ENCODE data around the gene WDR5.

- TF ChIP-seq POLR2AphosphoS5 (IDR thresholded peaks at IDR 0.05; ENCODE audit: borderline replicate concordance, low read depth, low read length), result no peak
- TF ChIP-seq EZH2 (IDR thresholded peaks at IDR 0.05), result no peak
These were observed 8.3 kb upstream of the WDR5 start for GRCh38 chr9:134127616-134128015.

Data from SK-N-MC (cell line).